ENCODE results near the gene CES2.

- TF ChIP-seq CTCF (conservative IDR thresholded peaks at IDR 0.05; ENCODE audit: low read length), result no peak
- no peak for TF ChIP-seq EZH2phosphoT487 (IDR thresholded peaks at IDR 0.05; ENCODE audit: borderline replicate concordance)
These were observed 28.1 kb upstream of the CES2 start for GRCh38 chr16:66906916-66907836.
